DOHH2 (cell line): ENCODE results near the gene RELB.

Experiments used
- CTCF ChIP-seq: fragments of 200-600 bp; sonication (generic); IDR thresholded peaks from one replicate; pipeline ENCODE4 v1.5.1; 2014; ENCODE audit warnings: antibody characterized with exemption, mild to moderate bottlenecking, low read depth, low read length; ENCODE audit not compliant: poor library complexity, severe bottlenecking
- EZH2phosphoT487 ChIP-seq: fragments of 200-600 bp; sonication (generic); IDR thresholded peaks from 2 replicates; pipeline ENCODE4 v1.6.1; 2017; ENCODE audit warnings: borderline replicate concordance, mild to moderate bottlenecking, antibody characterized with exemption, low read length, moderate library complexity, mixed read lengths

- no peak for TF ChIP-seq CTCF
- no peak for TF ChIP-seq EZH2phosphoT487
These were observed 75.8 kb downstream of the RELB start for GRCh38 chr19:45076851-45077730.
